GM18505 (cell line): Measurements from ENCODE around the gene COQ7.

Experiments
- ATAC-seq: cut with Tn5 transposase; IDR thresholded peaks from one replicate; pipeline ENCODE4 v1.9.1; 2021; ENCODE audit not compliant: unreplicated experiment
- POLR2A ChIP-seq: IDR thresholded peaks from 4 replicates; pipeline ENCODE4 v1.6.1; 2011; ENCODE audit warnings: borderline replicate concordance; ENCODE audit not compliant: insufficient read depth, insufficient read length; ENCODE audit errors: extremely low read depth

Gene COQ7

DNA sequence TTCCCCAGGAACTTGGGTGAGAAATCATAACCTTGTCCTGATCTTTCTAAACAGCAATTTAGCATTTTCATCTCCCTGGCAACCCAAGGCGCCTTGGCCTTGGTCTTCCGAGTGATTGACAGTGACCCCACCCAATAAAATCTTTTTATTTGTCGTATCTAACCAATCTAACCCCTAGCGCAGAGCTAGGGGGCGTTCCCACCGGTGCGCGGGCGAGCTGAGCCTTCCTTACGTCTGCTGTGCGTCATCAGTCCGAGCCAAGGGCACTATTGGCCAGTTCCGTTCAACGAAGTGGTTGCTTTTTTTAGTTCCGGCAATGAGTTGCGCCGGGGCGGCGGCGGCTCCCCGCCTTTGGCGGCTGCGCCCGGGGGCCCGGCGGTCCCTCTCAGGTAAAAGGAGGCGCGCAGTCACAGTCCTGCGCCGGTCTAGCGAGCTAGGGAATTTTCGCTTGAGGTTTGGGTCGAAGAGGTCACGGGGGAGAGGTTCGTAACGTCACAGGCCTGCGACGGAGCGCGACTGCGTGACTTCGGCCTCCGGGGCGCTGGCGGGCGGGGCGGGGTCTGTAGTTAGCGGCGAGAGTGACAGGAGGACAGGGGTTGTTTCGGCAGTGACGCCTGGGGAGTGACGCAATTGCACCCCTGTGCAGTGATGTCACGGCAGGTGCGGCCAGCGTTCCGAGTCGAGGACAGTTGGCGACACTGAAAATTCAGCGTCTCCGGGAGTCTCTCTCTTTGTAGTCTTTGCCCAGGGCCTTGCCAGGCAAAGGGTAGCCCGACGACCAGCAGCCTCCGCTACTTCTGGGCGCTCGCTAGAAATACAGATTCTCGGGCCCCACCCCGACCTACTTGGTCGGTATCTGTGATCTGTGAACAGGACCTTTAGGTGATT, at the start of gene COQ7:
COQ7 (plus strand) TSS at position 266 of the 888 bp plus-strand sequence; CDS start at position 317, 51 bp downstream.
- peak; percentile 88 for ATAC-seq
- TF ChIP-seq POLR2A: peak; percentile 62

DNA sequence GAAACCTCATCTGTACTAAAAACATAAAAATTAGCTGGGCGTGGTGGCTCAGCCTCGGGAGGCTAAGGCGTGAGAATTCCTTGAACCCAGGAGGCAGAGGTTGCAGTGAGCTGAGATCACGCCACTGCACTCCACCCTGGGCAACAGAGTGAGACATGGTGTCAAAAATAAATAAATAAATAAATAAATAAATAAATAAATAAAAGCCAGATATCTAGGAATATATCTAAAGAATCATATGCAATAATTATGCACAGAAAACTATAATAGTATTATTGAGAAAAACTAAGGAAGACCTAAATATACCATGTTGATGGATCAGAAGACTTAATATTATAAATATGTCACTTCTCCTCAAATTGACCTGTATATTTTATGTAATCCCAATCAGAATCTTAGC, 46.7 kb upstream of the COQ7 start:
- ATAC-seq: no peak
- no peak for TF ChIP-seq POLR2A

DNA sequence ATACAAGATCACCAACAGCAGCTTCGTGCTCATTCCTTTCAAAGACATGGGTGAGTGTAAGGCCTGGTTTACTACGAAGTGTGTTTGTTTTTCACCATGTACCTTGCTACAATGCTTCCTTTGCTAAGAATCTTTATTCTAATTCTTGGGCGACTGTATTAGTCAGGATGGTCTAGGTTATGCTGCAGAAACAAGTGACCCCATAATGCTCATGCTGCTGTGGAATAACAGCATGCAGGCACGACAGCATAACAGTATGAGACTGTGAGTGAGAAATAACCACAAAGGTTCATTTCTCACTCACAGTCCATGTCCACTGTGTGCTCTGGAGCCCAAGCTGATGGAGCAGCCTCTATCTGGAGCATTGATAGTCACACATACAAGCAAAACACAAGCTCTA, 45.7 kb upstream of the COQ7 start:
- ATAC-seq: no peak
- no peak for TF ChIP-seq POLR2A

DNA sequence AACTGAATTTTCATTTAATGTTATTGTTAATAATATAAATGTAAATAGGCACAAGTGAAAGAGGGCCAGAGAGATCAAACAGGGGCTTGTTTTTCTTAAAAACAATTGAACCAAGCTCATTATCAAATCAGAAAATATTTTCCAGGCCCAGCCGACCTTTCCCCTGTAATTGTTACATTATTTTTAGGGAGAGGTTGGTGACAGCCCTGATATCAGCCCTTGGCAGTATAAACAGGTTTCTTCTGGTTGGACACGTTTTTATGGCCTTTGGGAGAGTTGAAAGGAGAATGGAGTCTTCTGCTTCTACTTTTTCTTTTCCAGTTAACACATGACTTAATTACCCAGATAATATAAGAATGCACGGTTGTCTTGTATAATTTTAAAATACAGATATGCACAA, 40.0 kb upstream of the COQ7 start:
- ATAC-seq: no peak
- no peak for TF ChIP-seq POLR2A

DNA sequence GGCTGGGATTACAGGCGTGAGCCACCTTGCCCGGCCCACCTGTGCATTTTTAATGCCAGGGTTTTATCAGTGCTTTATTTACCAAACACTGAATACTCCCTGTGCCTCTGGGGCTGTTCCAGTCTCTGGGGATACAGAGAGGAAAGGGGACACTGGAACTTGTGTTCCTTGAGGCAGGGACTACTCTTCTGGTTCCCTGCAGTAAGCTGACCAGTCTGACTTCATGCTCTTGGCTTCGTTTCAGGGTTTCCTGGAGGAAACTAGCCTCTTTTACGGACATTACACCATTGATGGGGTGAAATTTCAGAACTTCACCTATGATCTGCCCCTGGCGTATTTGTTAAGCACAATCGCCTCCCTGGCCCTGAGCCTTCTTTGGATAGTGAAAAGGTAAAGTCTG, 37.4 kb upstream of the COQ7 start:
- no peak for ATAC-seq

DNA sequence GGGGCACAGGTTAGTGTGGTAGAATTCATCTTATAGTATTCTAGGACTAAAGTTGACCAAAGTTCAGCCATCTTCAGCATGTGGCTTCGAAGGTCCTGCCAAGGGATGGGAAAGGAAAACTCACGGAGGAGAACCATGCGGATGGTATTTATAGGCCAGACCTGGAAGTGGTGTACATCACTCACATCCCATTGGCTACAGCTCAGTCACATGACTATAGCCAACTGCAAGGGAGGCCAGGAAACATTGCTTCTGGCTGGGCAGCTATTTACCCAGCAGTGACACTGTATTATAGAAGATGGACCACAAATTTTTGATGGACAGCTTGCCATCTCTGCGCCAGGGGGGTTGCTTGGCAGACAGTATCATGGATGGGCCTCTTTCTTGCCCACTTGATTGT, 35.7 kb upstream of the COQ7 start:
- no peak for TF ChIP-seq POLR2A
- ATAC-seq: no peak

More for the DNA sequence above, 37.4 kb upstream of the COQ7 start:
- TF ChIP-seq POLR2A: no peak

DNA sequence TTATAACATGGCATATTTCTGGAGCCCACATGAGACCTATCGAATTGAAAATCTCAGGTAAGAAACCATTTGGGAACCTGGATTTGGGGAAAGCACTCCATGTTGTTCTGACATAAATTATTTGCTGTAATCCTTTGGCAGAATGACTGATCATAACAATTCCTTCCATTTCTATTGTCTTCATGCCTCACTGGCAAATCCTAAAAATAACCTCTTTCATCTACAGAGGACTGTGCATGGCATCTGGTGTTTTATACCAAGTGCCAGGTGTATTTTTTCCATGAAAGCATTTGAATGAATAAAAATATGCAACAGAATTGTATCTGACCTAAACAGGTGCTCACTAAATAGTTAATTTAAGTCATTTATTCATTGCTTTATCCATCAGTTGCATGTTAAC, 33.7 kb upstream of the COQ7 start:
- ATAC-seq: no peak
- no peak for TF ChIP-seq POLR2A

DNA sequence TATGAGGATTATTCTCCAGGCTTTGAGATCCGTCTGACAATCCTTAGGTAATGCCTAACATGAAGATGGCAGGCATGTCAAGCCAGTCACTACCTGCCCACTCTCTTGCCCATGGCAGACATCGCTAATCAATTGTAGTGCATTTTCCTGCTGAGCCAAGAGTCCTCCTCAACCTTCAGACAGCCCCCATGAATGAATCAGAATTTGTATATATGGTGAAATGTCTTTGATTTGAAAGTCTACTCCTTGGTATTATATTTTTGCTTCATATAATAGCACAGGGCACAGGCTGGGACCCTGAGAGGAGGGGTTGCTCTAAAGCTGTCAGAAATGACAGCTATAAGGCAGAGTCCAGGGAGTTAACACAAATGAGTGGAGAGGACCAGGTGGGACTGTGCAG, 27.0 kb upstream of the COQ7 start:
- no peak for ATAC-seq
- no peak for TF ChIP-seq POLR2A

DNA sequence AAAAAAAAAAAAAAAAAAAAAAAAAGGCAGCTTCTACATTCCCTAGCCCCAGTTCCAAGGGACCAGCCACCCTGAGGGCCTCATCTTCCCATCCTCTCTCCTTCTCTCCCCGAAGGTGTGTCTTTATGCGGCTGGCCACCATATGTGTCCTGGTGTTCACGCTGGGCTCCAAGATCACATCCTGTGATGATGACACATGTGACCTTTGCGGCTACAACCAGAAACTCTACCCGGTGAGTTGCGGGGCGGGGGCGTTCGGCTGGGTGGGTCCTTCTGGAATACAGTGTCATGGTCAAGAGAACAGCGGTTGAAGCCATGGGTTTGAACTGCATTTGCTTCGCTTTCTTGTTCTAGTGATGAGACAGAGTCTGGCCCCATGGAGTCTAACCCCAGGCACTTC, 22.6 kb upstream of the COQ7 start:
- no peak for TF ChIP-seq POLR2A
- no peak for ATAC-seq

DNA sequence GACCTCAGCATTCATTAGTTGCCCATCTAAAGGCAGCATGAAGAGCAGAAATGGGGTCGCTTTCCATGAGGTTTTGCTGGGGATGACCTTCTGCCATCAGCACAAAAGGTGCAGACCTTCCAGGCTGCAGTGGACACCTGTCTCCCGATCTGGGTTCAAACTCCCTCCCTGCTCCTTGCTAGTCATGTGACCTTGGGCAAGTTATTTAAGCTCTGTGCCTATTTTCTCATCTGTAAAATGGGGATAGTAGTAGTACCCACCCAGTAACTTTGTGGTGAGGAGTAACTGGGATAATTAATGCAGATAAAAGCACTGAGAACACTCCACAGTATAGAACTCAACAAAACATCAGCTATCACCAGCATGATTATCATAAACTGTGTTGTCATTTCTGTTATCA, 21.4 kb upstream of the COQ7 start:
- ATAC-seq: no peak
- no peak for TF ChIP-seq POLR2A

DNA sequence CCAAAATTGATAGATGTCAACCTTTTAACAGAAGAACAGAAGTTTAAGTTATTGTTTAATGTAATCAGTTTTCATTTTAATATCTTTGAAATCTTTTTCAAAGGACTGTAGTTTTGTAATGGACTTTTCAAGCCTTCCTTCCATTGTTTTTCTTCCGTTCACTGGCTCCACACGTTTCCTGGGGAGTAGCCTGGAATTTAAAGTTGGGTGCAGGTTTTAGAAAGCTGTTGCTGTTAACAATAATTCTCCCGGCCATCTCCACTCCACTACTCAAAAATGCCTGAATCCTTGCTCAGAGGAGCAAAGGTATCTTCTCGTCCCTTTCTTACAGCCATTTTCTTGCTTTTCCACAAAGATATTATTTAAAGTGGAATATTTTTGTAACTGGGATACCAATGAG, 4.7 kb upstream of the COQ7 start:
- no peak for ATAC-seq
- no peak for TF ChIP-seq POLR2A

DNA sequence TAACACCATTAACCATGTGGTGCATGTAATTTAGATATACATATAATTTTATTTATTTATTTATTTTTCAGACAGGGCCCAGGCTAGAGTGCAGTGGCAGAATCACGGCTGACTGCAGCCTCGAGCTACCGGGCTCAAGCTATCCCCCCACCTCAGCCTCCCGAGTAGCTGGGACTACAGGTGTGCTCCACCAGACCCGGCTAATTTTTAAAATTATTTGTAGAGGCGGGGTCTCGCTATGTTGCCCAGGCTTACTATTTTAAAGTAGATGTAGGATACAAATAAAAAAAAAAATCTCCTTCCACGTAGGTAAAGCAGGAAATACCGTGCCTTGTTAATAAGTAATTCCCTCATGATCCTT, 446 bp upstream of the COQ7 start:
- no peak for ATAC-seq
- TF ChIP-seq POLR2A: no peak

DNA sequence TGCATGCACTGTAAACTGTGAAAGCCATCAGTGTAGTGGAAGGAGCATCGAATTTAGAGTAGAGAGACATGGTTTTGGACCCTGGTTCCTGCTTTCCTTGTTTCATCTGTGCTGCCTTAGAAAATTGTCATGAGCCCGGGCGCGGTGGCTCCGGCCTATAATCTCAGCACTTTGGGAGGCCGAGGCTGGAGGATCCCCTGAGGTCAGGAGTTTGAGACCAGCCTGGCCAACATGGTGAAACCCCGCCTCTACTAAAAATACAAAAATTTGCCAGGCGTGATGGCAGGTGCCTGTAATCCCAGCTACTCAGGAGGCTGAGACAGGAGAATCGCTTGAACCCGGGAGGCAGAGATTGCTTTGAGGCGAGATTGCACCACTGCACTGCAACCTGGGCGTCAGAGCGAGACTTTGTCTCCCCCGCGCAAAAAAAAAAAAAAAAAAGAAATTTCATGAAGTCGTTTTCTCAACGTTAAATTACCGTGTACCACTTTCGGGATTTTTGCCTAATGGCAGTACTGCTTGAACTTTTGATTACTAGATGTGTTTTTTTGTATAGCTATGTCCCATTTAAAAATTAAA, 912 bp downstream of the COQ7 start:
- TF ChIP-seq POLR2A: no peak
- no peak for ATAC-seq
